DND-41 (cell line): ENCODE measurements around the gene POLD2.
A peak's percentile ranks its signal among the peaks of the same experiment; 100 is the strongest.

Experiments used
- ATAC-seq: fragments of 200-7000 bp; cut with Tn5 transposase; 3 replicates; pipeline ENCODE4 v1.9.1; 2021; ENCODE audit warnings: low read depth; ENCODE audit not compliant: insufficient read depth
- DNase-seq: peaks from one replicate; pipeline ENCODE4 v3.0.0-alpha.2; 2020
- H2AFZ ChIP-seq: 2 replicates; pipeline ENCODE4 v1.6.0; 2012; ENCODE audit warnings: low read depth, low read length
- H3K27ac ChIP-seq: 2 replicates; pipeline ENCODE4 v1.5.1; 2012; ENCODE audit warnings: low read length, inconsistent platforms
- H3K27me3 ChIP-seq: fragments of 200-600 bp; sonication (generic); 2 replicates; pipeline ENCODE4 v1.6.0; 2012; ENCODE audit warnings: low read length, mild to moderate bottlenecking, inconsistent platforms; ENCODE audit not compliant: insufficient read depth, poor library complexity
- H3K36me3 ChIP-seq: 2 replicates; pipeline ENCODE4 v1.5.1; 2012; ENCODE audit warnings: low read length, inconsistent platforms; ENCODE audit not compliant: insufficient read depth
- H3K4me1 ChIP-seq: 2 replicates; pipeline ENCODE4 v1.5.1; 2012; ENCODE audit warnings: mild to moderate bottlenecking, low read length; ENCODE audit not compliant: insufficient read depth
- H3K4me2 ChIP-seq: 2 replicates; pipeline ENCODE4 v1.6.0; 2012; ENCODE audit warnings: mild to moderate bottlenecking, moderate library complexity, low read length, inconsistent platforms; ENCODE audit not compliant: insufficient read depth
- H3K4me3 ChIP-seq, 2 experiments: fragments of 200-600 bp in 1 of 2; shearing (Covaris generic) in 1 of 2; 2 replicates each; pipeline ENCODE4 v1.5.1; 2012 to 2016; ENCODE audit warnings: inconsistent platforms in 2 of 2, low read length in 2 of 2, mild to moderate bottlenecking in 2 of 2, low read depth in 1 of 2, moderate library complexity in 1 of 2
- H3K79me2 ChIP-seq: 2 replicates; pipeline ENCODE4 v1.6.0; 2012; ENCODE audit warnings: low read length, inconsistent platforms; ENCODE audit not compliant: insufficient read depth
- H3K9ac ChIP-seq: 2 replicates; pipeline ENCODE4 v1.6.0; 2012; ENCODE audit warnings: low read depth, mild to moderate bottlenecking, inconsistent platforms, low read length, moderate library complexity
- H3K9me3 ChIP-seq: 2 replicates; pipeline ENCODE4 v1.5.1; 2012; ENCODE audit warnings: low read length, moderate library complexity, mild to moderate bottlenecking, inconsistent platforms; ENCODE audit not compliant: insufficient read depth, severe bottlenecking
- H4K20me1 ChIP-seq: 2 replicates; pipeline ENCODE4 v1.6.0; 2012; ENCODE audit warnings: low read length; ENCODE audit not compliant: insufficient read depth
- EZH2 ChIP-seq: IDR thresholded peaks from 3 replicates; pipeline ENCODE4 v1.6.1; 2012; ENCODE audit warnings: borderline replicate concordance, low read depth, mild to moderate bottlenecking, moderate library complexity, low read length, inconsistent platforms; ENCODE audit not compliant: severe bottlenecking
- TF ChIP-seq, protein P1 (sequence below): IDR thresholded peaks from 2 replicates; pipeline ENCODE4 v1.5.1; 2012; ENCODE audit warnings: borderline replicate concordance, low read length, moderate library complexity, mild to moderate bottlenecking; ENCODE audit not compliant: poor library complexity, severe bottlenecking; ENCODE audit errors: extremely low read depth

POLD2 gene

DNA sequence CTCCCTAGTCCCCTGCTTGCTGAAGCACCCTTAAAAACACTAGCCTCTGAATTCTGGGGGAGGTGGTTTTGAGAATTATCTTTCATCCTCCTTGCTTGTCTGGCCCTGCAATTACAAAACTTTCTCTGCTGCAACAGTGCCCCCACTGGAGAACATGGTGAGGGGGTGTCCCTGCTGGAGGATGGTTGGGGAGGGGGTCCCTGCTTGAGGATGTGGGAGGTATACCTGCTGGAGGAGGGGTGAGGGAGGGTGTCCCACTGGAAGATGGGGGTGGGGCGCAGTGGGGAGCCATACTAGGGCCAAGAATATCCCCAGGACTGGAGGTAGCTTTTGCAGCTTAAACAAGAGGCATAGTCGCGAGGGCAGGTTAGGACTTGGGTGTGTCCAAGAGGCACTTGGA, 37.8 kb downstream of the POLD2 start:
- H3K4me1 ChIP-seq = peaks cover 36% of the 10 kb centered on the region
- no peak for TF ChIP-seq EZH2
- TF ChIP-seq, protein P1, sequence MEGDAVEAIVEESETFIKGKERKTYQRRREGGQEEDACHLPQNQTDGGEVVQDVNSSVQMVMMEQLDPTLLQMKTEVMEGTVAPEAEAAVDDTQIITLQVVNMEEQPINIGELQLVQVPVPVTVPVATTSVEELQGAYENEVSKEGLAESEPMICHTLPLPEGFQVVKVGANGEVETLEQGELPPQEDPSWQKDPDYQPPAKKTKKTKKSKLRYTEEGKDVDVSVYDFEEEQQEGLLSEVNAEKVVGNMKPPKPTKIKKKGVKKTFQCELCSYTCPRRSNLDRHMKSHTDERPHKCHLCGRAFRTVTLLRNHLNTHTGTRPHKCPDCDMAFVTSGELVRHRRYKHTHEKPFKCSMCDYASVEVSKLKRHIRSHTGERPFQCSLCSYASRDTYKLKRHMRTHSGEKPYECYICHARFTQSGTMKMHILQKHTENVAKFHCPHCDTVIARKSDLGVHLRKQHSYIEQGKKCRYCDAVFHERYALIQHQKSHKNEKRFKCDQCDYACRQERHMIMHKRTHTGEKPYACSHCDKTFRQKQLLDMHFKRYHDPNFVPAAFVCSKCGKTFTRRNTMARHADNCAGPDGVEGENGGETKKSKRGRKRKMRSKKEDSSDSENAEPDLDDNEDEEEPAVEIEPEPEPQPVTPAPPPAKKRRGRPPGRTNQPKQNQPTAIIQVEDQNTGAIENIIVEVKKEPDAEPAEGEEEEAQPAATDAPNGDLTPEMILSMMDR = peak; percentile 66
- H4K20me1 ChIP-seq = 0 out of 2 replicates have a peak, but pooled peaks cover 5% of the 10 kb centered on the region
- H3K27ac ChIP-seq = peak overlapping the region; percentile 59
- H3K9me3 ChIP-seq = no peaks in the 10 kb centered on the region
- H3K79me2 ChIP-seq = peaks cover 17% of the 10 kb centered on the region
- no peak overlapping the region for H2AFZ ChIP-seq
- H3K27me3 ChIP-seq = no peaks in the 10 kb centered on the region
- DNase-seq (peak; percentile 61), ATAC-seq (no peak)
- H3K9ac ChIP-seq = no peak overlapping the region
- peaks cover 9% of the 10 kb centered on the region for H3K36me3 ChIP-seq
- no peak overlapping the region for H3K4me2 ChIP-seq
- no peak overlapping the region for H3K4me3 ChIP-seq

DNA sequence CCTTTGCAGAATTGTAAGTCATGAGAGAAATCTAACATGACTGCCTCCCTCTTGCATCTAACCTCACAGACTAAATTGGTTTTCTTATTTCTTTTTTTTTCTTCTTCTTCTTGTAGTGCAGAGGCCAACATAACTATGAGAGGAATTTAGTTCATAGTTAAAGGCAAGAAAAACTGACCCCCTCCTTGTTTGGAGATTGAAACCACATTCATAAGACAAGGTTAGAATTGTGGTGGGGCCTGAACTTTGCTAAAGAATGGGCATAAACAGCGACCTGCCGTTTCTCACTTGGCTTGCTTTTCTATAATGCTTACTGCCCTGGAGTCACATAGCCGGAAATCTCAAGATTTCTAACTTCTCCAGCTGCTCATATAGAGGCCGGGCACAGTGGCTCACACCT, 38.6 kb downstream of the POLD2 start:
- no peak overlapping the region for H2AFZ ChIP-seq

GRCh38 chr7:44083796-44084195, 39.6 kb downstream of the POLD2 start:
- ATAC-seq (no peak), DNase-seq (no peak)
- peaks cover 27% of the 10 kb centered on the region for H3K79me2 ChIP-seq
- no peak overlapping the region; the same call in 1 of the 2 replicates for H2AFZ ChIP-seq
- no peaks in the 10 kb centered on the region for H3K27me3 ChIP-seq
- peaks cover 26% of the 10 kb centered on the region for H3K36me3 ChIP-seq
- peak overlapping the region; percentile 3; the same call in 1 of the 2 replicates for H3K27ac ChIP-seq
- H4K20me1 ChIP-seq = peaks cover 7% of the 10 kb centered on the region; the same call in 1 of the 2 replicates
- no peak overlapping the region for H3K4me2 ChIP-seq
- H3K9ac ChIP-seq = no peak overlapping the region
- H3K9me3 ChIP-seq = no peaks in the 10 kb centered on the region
- no peak for TF ChIP-seq EZH2
- TF ChIP-seq, protein P1 = no peak
- no peak overlapping the region for H3K4me3 ChIP-seq
- H3K4me1 ChIP-seq = peaks cover 54% of the 10 kb centered on the region

More for the DNA sequence above, 38.6 kb downstream of the POLD2 start:
- H3K4me2 ChIP-seq = no peak overlapping the region
- TF ChIP-seq, protein P1 = no peak
- TF ChIP-seq EZH2 = no peak
- 0 out of 2 replicates have a peak, but pooled peaks cover 5% of the 10 kb centered on the region for H4K20me1 ChIP-seq
- peaks cover 17% of the 10 kb centered on the region for H3K36me3 ChIP-seq
- no peak overlapping the region for H3K9ac ChIP-seq
- no peak overlapping the region for H3K27ac ChIP-seq
- peaks cover 25% of the 10 kb centered on the region for H3K79me2 ChIP-seq
- DNase-seq (no peak), ATAC-seq (no peak)
- H3K4me3 ChIP-seq = no peak overlapping the region
- no peaks in the 10 kb centered on the region for H3K9me3 ChIP-seq
- peaks cover 45% of the 10 kb centered on the region for H3K4me1 ChIP-seq
- no peaks in the 10 kb centered on the region for H3K27me3 ChIP-seq
